D341Med (cell line): ENCODE data around the gene PICK1.
"Not testable (repeated sequence)": the region's sequence is repeated elsewhere in the genome, so short reads cannot be mapped to it uniquely, and the experiment has no call there.

ENCODE experiments used
- DNase-seq: peaks from one replicate; pipeline ENCODE4 v3.0.0; 2012; ENCODE audit warnings: low spot score

PICK1 gene

DNA sequence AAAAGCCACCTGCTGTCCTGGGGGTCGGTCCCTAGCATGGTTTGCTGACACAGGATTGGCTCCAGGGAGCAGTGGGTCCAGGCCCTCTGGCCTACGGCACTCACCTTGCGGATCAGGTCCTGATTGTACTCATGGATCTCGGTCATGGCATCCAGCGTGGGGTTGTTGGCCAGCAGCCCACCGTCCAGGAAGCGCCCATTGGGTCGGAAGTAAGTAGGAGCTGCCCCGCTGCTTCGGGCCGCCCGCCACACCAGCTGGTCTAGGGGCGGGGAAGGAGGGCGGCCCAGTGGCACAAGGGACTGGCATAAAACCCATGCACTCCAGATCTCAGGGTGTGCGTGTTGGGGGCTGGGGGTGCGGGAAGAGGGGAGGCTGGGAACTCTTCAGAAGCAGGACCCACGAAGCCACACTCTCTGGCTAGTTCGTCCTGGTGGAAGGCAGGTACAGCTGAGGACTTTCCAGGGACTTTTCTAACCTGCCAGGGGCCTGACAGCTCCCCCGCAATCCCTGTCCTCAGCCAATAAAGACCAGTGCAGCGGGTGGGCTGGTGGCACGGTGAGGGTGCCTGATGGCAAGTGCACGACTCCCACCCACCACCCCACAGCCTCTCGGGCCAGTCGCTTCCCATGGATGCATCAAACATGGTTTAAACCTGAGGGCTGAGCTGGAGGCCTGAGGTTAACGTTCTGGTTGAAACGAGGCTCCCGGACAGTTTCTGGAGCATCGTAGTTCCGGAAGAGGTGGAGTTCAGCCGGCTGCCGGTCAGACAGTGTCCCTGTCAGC is 58.4 kb downstream of the PICK1 start:
- DNase-seq: no peak

DNA sequence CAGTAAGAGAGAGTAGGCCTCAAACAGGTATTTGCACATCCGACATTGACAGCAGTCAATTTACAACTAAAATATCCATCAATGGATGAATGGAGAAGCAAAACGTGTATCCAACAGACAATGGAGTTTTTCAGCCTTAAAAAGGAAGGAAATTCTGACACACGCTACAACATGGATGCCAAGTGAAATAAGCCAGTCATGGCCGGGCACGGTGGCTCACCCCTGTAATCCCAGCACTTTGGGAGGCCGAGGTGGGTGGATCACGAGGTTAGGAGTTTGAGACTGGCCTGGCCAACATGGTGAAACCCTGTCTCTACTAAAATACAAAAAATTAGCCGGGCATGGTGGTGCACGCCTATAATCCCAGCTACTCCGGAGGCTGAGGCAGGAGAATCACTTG is 60.4 kb downstream of the PICK1 start:
- not testable (repeated sequence) for DNase-seq

DNA sequence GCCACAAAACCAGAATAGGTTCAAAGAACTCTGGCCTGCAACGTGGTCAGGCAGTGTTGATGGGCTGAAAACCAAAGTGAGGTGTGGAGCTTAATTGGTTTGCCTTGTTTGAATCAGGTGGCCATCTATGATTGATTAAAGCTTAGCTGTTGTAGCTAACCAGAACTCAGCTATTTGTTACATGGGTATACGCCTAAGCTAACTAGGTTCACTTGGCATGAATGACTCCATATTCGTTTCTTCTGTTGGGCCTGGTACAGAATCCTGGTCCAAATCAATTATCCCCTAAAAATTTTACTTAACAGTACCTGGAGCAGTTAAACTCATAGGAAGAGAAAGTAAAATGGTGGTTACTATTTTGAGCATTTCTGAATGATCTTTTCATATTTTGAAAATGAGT is 61.0 kb downstream of the PICK1 start:
- no peak for DNase-seq

DNA sequence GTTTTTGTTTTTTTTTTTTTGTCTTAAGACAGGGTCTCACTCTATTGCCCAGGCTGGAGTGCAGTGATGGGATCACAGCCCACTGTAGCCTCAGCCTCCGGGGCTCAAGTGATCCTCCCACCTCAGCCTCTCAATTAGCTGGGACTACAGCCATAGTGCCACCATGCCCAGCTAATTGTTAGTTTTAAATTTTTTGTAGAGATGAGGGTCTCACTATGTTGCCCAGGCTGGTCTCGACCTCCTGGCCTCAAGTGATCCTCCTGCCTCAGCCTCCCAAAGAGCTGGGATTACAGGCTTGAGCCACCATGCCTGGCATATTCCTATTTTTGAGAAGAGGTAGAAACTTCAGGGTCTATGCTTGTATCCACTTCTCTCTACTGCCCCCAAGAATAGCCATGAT is 61.5 kb downstream of the PICK1 start:
- not testable (repeated sequence) for DNase-seq

DNA sequence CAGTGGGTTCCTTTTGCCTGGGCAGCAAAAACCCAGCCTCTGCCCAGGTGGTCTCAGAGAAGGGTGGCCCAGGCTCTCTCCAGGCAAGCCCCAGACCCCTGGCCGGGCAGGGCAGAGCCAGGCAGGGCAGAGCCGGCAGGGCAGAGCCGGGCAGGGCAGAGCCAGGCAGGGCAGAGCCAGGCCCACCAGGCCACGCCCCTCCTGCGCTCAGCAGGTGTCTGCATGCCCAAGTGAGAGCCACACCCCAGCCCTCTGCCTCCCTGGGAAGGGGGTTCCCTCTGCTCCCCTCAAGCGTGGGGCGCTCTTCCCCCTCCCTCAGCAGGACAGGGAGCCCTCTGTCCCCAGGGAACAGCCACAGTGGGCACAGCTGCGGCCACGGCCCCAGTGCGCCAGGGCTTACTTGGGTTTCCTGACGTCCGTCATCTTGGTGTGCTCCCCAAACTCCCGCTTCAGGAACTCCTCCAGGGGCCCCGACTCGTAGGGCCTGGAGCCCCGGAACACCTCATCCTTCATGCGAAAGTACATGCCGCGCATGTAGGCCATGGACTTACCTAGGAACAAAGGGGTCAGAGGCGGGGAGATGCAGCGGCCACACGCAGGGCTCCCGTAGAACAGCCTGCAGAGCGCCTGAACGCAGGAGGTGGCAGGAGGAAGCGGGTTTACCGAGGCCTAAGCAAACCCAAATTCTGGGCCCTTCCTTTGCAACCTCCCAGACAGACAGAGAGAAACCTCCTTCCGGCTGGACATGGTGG is 63.3 kb downstream of the PICK1 start:
- no peak for DNase-seq

DNA sequence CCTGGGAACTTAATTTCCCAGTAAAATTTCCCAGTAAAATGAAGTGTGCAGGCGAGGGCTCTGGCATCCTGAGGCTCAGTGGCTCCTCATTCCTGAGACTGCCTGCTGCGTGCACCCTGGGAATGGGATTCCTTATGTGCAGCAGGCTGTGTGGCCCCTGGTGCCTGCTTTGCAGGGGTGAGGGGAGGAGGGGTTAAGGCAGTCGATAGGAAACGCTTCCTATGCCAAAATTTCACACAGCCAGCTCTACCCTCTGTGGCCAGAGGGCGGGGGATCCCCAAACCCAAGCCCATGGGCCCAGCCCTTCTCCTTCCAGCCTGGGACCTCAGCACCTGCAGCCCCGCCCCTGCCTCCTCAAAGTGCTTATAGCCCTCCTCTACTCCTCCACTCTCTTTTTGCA is 65.4 kb downstream of the PICK1 start:
- DNase-seq: no peak

DNA sequence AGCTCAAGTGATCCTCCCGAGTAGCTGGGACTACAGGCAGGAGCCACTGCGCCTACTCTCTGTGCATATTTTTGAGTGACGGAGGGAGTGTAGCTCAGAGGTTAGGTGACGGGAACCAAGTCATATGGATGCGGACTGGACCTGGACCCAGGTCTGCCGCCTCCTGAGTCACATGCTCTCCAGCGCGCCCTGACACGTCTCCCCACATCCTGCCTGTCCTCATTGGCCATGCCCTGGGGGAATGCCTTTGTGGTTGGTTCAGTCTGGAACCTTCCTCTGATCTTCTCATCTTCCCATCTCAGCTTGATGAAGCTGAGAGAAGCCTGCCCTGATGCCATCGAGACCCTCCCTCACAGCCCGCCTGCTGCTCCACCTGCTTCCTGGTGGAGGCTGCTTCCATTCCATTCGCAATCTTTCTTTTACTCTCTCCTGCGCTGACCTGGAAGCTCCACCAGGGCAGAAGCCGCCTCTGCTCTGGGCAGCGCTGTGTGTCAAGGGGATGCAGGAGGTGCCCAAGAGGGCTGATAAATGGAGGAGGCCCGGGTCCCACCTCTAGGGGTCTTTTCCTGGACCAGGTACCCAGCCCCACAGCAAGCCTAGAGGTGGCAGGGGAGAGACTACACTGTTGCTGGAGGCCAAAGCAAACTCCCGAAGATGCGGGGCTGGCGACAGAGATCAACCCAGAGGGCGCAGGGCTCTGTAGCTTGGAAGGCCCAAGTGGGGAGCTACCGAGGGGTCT is 67.2 kb downstream of the PICK1 start:
- DNase-seq: peak; percentile 27

DNA sequence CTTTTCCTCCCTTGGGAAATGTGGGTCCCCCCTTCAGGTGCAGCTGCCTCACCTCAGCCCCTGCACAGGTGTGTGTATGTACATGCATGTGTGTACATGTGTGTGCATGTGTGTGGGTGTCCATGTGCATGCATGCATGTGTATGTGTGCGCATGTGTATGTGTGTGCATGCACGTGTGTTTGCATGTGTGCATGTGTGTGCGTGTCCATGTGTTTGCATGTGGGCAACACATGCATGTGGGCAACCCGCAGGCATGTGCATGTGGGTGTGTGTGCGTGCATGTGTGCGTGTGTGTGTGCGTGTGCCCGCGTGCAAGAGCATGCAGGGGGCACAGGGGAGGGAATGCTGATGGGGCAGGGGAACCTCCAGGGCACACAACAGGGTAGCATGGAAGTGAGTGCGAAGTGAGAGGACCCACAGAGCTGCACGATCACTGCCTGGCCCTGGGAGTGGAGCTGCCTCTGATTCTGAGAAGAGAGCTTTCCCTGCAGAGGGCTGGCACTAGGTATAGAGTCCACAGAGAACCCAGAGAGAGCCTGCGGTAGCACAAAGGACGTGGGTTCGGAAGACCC is 67.9 kb downstream of the PICK1 start:
- DNase-seq: no peak
